Colonic mucosa (tissue), 4 donors: ENCODE measurements around the gene C2orf68. TPM values are rescaled to one million over a fixed set of nuclear protein-coding genes. Genes with fewer than 3 reads are reported as not detected.

Experiments
- DNase-seq: peaks from one replicate; pipeline ENCODE4 v3.0.0-alpha.2; 2020
- H3K27ac ChIP-seq: fragments of 200-600 bp; one replicate; pipeline ENCODE4 v1.8.0; 2021
- H3K27me3 ChIP-seq: fragments of 200-600 bp; one replicate; pipeline ENCODE4 v1.8.0; 2021
- H3K36me3 ChIP-seq: fragments of 200-600 bp; one replicate; pipeline ENCODE4 v1.8.0; 2021
- H3K4me1 ChIP-seq: fragments of 200-600 bp; one replicate; pipeline ENCODE4 v1.8.0; 2021; ENCODE audit warnings: mild to moderate bottlenecking
- H3K4me3 ChIP-seq: fragments of 200-600 bp; one replicate; pipeline ENCODE4 v1.8.0; 2021
- H3K9ac ChIP-seq, 2 donors: one replicate each; pipeline ENCODE4 v1.7.0; 2013; ENCODE audit warnings: control low read depth in 2 of 2, low read depth in 2 of 2, low read length in 2 of 2
- H3K9me3 ChIP-seq: fragments of 200-600 bp; one replicate; pipeline ENCODE4 v1.8.0; 2021
- intact Hi-C: fragments of 100-400 bp; cut with DNase I; formaldehyde crosslinking; loops from one replicate; pipeline ENCODE4 v1.14.1; 2022
- total RNA-seq, 2 donors: library from RNA; stranded (reverse); fragmentation: NEBNext Ultra II Directional in 1 of 2; extraction: Animal tissue kit (Norgen Biotek cat#: 25700) in 1 of 2; gene quantifications; one replicate each; pipeline ENCODE4 v1.2.1, GENCODE V29; 2021
- TF ChIP-seq, protein P1 (sequence below): fragments of 200-600 bp; IDR thresholded peaks from one replicate; pipeline ENCODE4 v1.8.0; 2022; ENCODE audit warnings: antibody characterized with exemption, mild to moderate bottlenecking
- donor health status: healthy.
- donor health status: DM: no; HTN: no; CAD: no.
- donor health status: DM: no; HTN: no; CAD: no.

Gene C2orf68
- total RNA-seq, 2 donors from 2014 or later, result 36.8 to 40.5 TPM

DNA sequence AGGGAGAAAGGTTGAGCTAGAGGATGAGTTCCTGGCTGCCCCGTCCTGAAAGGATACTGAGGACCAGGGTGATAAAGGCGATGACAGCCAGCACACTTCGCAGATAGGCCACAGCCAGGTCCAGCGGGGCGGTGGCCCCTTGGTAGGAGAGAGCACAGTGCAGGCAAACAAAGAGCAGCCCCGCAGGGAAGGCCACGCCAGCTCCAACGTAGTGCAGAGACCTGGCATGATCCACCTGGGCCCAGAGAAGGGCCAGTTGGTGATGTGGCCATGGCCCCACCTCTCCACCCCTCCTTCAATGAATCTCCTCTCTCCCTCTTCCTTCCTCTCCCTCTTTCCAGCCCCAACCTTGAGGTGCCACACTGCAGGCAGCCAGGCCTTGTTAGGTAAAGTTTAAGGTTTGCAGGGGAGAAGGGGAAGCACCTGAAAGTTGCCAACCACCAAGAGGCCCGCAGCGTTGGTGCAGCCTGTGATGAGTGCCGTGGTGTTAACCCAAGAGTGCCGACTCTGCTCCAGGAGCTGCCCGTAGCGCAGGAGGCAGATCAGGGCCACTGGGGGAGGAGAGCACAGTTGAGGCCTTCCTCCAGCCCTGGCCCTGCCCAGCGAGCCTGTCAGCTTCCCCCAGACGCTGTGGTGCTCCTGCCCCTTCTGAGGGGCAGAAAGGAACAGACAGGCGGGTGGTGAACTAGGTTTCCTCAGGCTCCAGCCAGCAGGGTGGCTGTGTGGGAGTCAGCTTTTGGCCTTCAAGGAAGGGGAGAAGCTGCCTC, 12.2 kb downstream of the C2orf68 start:
- H3K27me3 ChIP-seq, result no peaks in the 10 kb centered on the region
- peaks cover 10% of the 10 kb centered on the region for H3K4me1 ChIP-seq
- no peak overlapping the region for H3K9ac ChIP-seq
- no peaks in the 10 kb centered on the region for H3K9me3 ChIP-seq
- H3K27ac ChIP-seq, result no peak overlapping the region
- DNase-seq, result no peak
- H3K4me3 ChIP-seq, result no peak overlapping the region
- TF ChIP-seq, protein P1, sequence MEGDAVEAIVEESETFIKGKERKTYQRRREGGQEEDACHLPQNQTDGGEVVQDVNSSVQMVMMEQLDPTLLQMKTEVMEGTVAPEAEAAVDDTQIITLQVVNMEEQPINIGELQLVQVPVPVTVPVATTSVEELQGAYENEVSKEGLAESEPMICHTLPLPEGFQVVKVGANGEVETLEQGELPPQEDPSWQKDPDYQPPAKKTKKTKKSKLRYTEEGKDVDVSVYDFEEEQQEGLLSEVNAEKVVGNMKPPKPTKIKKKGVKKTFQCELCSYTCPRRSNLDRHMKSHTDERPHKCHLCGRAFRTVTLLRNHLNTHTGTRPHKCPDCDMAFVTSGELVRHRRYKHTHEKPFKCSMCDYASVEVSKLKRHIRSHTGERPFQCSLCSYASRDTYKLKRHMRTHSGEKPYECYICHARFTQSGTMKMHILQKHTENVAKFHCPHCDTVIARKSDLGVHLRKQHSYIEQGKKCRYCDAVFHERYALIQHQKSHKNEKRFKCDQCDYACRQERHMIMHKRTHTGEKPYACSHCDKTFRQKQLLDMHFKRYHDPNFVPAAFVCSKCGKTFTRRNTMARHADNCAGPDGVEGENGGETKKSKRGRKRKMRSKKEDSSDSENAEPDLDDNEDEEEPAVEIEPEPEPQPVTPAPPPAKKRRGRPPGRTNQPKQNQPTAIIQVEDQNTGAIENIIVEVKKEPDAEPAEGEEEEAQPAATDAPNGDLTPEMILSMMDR, result no peak
- no peaks in the 10 kb centered on the region for H3K36me3 ChIP-seq
- intact Hi-C loops, result no loop called here

DNA sequence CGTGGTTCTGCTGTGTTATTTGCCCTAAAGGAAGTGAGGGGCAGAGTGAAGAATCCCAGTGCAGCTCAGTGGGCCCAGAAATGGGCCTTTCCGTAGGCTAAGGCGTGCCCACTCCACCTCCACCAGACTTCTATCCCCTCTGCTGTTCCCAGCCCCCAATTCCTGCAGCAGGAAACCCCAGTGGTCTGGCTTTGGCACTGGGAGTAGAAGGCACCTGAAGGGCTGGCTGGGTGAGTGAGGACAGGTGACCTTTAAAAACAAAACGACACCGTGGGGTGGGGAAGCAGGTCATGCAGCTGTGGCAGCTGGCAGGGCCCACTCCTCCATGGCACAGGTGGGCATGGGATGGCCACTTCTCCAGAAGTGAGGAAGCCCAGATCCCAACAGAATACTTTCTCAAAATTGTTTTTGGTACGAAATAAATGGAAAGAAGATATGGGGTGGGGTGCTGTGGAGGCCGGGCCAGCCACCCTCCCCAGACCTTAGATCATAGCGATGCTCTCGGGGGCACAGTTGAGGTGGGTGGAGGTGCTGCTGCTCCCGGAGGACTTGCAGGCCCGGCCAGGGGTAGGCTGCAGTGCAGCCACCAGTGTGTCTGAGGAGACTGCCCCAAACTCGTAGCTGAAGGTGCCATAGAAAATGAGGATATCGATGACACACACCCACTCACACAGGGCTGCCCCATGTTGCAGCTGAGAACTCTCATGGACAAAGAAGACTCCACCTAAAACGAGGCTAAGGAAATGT, 13.1 kb downstream of the C2orf68 start:
- intact Hi-C loops, result no loop called here
- no peak overlapping the region for H3K4me3 ChIP-seq
- no peak overlapping the region for H3K9ac ChIP-seq
- DNase-seq, result no peak
- H3K9me3 ChIP-seq, result no peaks in the 10 kb centered on the region
- no peaks in the 10 kb centered on the region for H3K27me3 ChIP-seq
- TF ChIP-seq, protein P1, result no peak
- H3K36me3 ChIP-seq, result no peaks in the 10 kb centered on the region
- no peak overlapping the region for H3K27ac ChIP-seq
- H3K4me1 ChIP-seq, result peaks cover 7% of the 10 kb centered on the region

DNA sequence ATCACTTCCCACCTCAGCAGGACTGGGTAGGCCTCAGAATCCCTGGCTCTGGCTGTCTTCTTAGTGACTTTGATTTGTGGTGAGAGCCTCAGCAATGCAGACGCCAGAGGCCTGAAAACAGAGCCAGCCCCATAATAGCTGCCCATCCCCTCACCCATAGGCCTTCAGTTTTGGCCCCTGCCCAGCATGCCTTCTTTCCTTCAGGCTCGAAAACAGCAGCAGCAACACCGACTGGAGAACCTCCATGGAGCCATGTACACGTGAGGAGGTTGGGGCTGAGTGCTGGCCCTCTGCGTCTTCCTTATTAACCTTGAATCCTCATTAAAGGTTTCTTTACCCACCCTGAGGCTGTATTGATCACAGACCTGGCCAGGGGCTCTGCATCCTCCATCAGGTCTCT, 14.6 kb downstream of the C2orf68 start:
- H3K9ac ChIP-seq, result no peak overlapping the region
- intact Hi-C loops, result no loop called here
- H3K4me1 ChIP-seq, result peaks cover 6% of the 10 kb centered on the region
- no peaks in the 10 kb centered on the region for H3K36me3 ChIP-seq
- H3K27me3 ChIP-seq, result no peaks in the 10 kb centered on the region
- H3K27ac ChIP-seq, result no peak overlapping the region
- H3K9me3 ChIP-seq, result no peaks in the 10 kb centered on the region
- TF ChIP-seq, protein P1, result no peak
- no peak overlapping the region for H3K4me3 ChIP-seq
- DNase-seq, result no peak

DNA sequence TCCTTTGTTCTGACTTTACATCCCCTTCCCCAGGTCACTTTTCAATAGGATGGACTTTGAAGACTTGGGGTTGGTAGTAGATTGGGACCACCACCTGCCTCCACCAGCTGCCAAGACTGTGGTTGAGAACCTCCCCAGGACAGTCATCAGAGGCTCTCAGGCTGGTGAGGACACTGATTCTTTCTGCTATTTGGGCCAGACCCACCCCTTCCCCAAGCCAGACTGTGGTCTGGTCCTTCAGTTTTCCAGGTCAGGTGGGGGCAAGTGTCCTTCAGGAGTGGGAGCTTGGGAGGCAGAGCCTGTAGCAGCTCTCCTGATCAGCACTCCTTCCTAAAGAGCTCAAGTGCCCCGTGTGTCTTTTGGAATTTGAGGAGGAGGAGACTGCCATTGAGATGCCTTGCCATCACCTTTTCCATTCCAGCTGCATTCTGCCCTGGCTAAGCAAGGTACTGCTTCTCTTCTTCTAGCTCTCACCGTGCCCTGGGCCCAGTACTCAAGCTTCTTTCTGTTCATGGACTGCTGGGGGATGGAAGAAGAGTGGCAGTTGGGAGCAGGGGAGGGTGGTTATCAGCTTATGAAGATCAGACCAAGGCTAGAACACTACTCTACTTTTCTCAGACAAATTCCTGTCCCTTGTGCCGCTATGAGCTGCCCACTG, 15.3 kb downstream of the C2orf68 start:
- peak overlapping the region; percentile 28 to 98 for H3K9ac ChIP-seq
- H3K27ac ChIP-seq, result peak overlapping the region; percentile 82
- DNase-seq, result no peak
- TF ChIP-seq, protein P1, result no peak
- intact Hi-C loops, result no loop called here
- H3K4me3 ChIP-seq, result peak overlapping the region; percentile 90
- H3K4me1 ChIP-seq, result peaks cover 6% of the 10 kb centered on the region
- H3K27me3 ChIP-seq, result no peaks in the 10 kb centered on the region
- no peaks in the 10 kb centered on the region for H3K9me3 ChIP-seq
- no peaks in the 10 kb centered on the region for H3K36me3 ChIP-seq

DNA sequence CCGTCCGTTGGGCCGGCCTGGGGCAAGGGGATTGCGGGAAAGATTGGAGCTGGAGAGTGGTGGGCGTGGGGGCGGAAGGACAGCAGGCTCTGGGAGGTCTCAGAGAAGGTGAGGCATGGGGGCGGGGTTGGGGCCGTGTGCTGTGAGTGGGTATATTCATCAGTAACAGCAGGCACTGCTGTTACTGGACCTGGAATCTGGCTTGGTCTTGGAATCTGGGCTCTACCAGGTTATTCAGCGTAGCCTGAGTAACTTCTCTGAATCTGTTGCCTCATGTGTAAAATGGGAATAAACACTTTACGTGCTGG, 15.9 kb downstream of the C2orf68 start:
- peak overlapping the region; percentile 82 for H3K27ac ChIP-seq
- TF ChIP-seq, protein P1, result no peak
- no peaks in the 10 kb centered on the region for H3K9me3 ChIP-seq
- no peaks in the 10 kb centered on the region for H3K36me3 ChIP-seq
- H3K27me3 ChIP-seq, result no peaks in the 10 kb centered on the region
- intact Hi-C loops, result no loop called here
- DNase-seq, result no peak
- H3K4me3 ChIP-seq, result peak overlapping the region; percentile 90
- peak overlapping the region; percentile 94 to 98 for H3K9ac ChIP-seq
- H3K4me1 ChIP-seq, result peaks cover 6% of the 10 kb centered on the region
